HG03095 (cell line): ENCODE measurements around the gene SORL1-AS1.
"Not testable (repeated sequence)": the region's sequence is repeated elsewhere in the genome, so short reads cannot be mapped to it uniquely, and the experiment has no call there.

Experiments used
- ATAC-seq: cut with Tn5 transposase; IDR thresholded peaks from one replicate; pipeline ENCODE4 v1.9.1; 2021; ENCODE audit warnings: moderate library complexity; ENCODE audit not compliant: unreplicated experiment

SORL1-AS1 gene

GRCh38 chr11:121431820-121432526, 20.8 kb downstream of the SORL1-AS1 start:
- ATAC-seq = no peak

DNA sequence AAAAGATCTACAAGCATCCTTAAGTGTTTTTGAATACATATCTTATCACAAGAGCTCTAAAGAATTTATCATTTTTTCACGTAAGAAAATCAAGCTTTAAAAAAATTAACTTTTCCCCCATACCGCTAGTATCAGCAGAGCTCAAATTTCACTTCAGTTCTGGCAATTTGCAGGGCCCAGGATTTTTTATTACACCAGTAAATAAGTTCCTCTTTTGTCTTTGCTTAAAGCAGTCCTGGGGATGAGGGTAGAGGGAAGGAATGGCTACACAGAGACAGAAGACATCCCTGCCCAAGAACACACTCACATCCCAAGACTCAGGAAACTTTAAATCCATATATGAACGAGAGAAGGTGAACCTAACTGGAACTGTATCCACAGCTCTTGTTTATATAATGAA, 23.2 kb downstream of the SORL1-AS1 start:
- no peak for ATAC-seq

DNA sequence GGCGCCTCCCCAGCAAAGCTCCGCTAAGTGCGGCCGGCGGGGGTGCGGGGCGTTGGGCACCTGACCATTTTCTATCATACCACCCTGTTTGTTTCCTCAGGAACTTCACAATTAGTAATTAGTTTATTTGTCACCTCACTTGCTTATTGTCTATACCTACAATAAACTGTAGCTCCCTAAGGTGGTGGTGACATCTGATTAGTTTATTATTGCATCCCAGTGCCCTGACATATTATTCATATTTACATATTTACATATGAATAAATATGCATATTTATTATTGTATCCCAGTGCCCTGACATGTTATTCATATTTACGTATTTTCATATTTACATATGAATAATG, 25.4 kb downstream of the SORL1-AS1 start:
- ATAC-seq = no peak

GRCh38 chr11:121426476-121427399, 26.0 kb downstream of the SORL1-AS1 start:
- peak; percentile 36 for ATAC-seq

DNA sequence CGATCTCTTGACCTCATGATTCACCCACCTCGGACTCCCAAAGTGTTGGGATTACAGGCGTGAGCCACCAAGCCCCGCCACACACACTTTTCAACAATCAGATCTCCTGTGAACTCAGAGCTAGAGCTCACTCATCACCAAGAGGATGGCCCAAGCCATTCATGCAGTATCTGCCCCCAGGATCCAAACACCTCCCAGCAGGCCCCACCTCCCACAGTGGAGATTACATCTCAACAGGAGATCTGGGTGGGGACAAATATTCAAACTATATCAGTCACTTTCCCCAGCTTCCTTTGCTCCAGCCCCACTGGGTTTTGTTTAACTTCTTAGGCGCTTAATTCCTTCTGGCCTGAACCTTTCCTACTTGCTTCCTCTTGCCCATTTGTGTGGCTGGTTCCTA, 26.9 kb downstream of the SORL1-AS1 start:
- ATAC-seq = no peak

DNA sequence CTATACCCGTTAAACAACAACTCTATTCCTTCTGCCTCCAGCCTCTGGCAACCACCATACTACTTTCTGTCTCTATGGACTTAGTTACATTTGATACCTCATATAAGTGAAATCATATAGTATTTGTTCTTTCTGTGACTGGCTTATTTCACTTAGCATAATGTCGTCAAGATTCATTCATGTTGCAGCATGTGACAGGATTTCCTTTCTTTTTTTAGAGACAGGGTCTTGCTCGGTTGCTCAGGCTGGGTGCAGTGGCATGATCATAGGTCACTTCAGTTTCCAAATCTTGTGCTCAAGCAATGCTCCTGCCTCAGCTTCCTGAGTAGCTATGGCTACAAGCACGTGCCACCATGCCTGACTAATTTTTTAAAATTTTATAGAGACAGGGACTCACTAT, 30.1 kb downstream of the SORL1-AS1 start:
- no peak for ATAC-seq

DNA sequence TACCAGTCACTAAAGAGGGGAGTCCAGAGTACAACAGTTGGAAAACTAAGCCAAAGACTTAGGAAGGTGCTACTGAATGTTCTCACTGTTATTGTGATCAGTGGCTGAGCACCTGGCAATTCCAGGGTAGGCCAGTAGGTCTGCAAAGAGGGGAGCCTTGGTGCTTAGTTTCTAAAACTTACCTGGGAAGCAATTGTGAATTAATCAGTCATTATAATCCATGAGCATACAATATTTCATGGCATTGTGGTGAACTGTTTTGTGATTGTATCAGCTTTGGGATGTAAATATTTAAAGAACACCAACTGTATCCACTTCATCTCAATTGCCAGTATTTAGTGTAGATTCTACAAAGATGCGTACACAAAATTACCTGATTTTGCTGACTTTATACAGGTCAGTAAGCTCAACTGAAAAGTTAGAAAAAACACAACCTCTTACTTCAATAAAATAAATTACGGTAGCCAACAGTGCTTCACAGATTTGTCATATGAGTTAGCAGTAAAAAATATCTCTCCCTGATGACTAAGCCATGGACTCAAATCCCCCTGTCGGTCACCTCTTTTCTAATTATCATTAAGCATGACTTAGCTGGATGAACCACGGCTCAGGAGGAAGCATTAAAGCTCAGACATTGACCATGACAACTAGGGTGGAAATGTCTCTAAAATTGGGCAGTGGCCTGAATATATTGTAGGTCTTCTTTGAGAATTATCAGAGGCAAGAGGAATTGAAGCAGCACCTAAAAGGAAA, 31.4 kb downstream of the SORL1-AS1 start:
- no peak for ATAC-seq

- ATAC-seq = no peak
These were observed 32.4 kb downstream of the SORL1-AS1 start for GRCh38 chr11:121420398-121420797.

DNA sequence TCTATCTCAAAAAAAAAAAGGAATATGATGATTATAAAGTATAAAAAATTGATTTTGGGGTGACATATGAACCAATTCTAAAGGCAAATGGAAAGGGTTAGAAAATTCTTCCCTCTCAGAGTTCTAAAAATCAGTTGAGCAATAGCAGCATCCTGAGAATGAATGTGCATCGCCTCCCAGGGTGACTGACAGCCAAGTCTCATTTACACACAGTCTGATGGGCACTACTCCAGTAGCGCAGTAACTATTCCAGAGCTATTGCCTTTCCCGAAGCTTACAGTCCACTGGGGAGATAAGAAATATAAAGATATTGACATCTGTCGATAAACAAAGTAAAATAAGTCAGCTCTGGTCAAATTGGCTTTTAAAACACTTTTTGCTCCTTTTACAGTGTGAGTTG, 32.9 kb downstream of the SORL1-AS1 start:
- no peak for ATAC-seq

- ATAC-seq = peak; percentile 37
These were observed 34.1 kb downstream of the SORL1-AS1 start for GRCh38 chr11:121418625-121419114.

DNA sequence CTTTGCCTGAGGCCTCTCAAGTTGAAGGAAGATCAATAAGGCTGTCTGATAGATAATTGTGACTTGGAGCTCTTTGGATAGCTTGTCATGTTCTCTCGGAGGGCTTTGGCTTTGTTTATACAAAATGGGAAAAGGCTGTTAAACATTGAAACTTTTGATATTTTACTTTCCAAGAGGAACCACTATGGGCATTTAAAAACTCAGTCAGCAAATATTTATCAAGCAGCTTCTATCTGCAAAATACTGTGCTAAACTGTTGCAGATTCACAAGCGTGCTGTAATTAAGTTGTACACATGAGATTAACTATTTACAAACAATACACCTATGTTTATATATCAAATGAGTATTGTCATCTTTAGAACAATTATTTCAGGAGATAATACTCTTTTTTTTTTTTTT, 35.2 kb downstream of the SORL1-AS1 start:
- ATAC-seq = no peak

GRCh38 chr11:121417055-121417551, 35.7 kb downstream of the SORL1-AS1 start:
- ATAC-seq = no peak

DNA sequence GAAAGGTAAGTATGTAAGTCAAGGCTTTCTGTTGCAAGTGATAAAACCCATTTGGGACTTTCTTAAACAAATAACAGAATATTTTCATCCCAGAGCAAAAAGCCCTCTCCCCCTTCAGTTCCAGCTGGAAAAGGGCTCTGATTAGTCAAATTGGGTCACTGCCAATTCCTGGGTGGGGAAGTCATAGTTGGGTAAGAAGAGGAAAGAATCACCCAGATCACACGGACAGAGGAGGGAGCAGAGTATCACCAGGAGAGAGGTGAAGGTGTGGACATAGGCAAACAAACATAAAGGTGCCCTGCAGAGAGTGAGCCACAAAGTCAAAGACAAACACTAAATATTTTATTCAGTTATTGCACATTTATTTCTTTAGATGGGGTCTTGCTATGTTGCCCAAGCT, 36.9 kb downstream of the SORL1-AS1 start:
- ATAC-seq = no peak

- ATAC-seq = no peak
These were observed 38.4 kb downstream of the SORL1-AS1 start for GRCh38 chr11:121414141-121414913.

- ATAC-seq = no peak
These were observed 39.9 kb downstream of the SORL1-AS1 start for GRCh38 chr11:121412711-121413415.

DNA sequence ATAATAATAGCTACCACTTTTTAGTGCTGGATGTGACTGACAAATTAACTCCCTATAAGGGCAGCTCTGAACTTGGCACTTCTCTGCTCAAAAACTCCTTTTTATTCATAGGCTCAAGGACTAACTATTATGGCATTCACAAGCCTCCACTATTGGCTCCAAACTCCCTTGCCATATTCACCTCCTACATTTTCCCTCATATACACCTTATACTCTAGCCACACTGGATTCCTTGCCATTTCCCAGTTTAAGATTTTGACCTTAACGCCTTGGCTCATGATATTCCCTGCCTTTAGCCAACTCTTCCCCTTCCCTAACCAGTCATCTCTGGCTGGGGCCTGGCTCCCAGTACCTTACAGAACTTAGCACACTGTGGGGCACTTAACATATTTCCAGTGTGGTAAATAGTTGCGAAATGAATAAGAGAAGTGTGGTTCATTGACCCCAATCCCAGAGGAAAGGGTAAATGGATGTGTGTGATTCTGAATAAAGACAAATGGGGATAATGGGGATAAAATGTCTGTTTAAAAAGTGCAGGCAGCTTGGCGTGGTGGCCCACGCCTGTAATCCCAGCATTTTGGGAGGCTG, 40.7 kb downstream of the SORL1-AS1 start:
- no peak for ATAC-seq

GRCh38 chr11:121411330-121411729, 41.4 kb downstream of the SORL1-AS1 start:
- not testable (repeated sequence) for ATAC-seq

DNA sequence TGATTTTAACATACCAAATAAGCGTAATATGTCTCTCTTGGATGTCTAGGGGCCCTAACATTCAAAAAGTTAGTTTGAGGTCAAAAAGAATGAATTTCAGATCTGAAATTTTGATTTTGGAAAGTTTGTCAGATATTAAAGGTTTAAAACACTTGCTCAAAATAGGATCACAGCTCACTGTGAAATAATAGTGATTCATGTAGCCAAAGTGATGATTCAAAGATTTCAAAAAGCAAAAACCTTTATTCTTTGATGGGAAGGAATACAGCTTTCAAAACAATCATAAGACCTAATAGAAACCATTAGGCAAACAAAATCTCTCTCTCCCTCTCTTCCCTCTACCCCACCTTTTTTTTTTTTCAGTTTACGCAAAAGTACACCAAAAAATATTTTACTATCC, 42.7 kb downstream of the SORL1-AS1 start:
- ATAC-seq = not testable (repeated sequence)

- no peak for ATAC-seq
These were observed 43.9 kb downstream of the SORL1-AS1 start for GRCh38 chr11:121408830-121409229.
